K562 (cell line): ENCODE measurements around the gene KCTD13. TPM values are rescaled to one million over a fixed set of nuclear protein-coding genes. Genes with fewer than 3 reads are reported as not detected.

Experiments
- CEBPG ChIP-seq, 3 experiments: fragments of 200-800 bp in 1 of 3; sonication (Bioruptor generic) in 1 of 3; sonication (generic) in 1 of 3; formaldehyde crosslinking in 1 of 3; IDR thresholded peaks in 2 of 3; conservative IDR thresholded peaks in 1 of 3; 2 replicates each; pipeline versions ENCODE4 v1.6.1 to v1.8.0; 2016 to 2022; ENCODE audit warnings: missing compliant biosample characterization in 2 of 3, missing genetic modification characterization in 2 of 3, mild to moderate bottlenecking in 1 of 3, missing genetic modification reagents in 1 of 3
- CREBBP ChIP-seq: IDR thresholded peaks from one replicate; pipeline ENCODE4 v1.6.1; 2012; ENCODE audit warnings: low read depth, mild to moderate bottlenecking, control low read depth, inconsistent platforms, low read length
- CTBP1 ChIP-seq: fragments of 450-650 bp; IDR thresholded peaks from 2 replicates; pipeline ENCODE4 v1.6.1; 2016; ENCODE audit warnings: borderline replicate concordance
- FOXO4 ChIP-seq: fragments of 450-650 bp; formaldehyde crosslinking; IDR thresholded peaks from 2 replicates; pipeline ENCODE4 v1.4.0; 2020; ENCODE audit warnings: mild to moderate bottlenecking, moderate library complexity
- HOMEZ ChIP-seq: fragments of 250-450 bp; sonication (Bioruptor Pico); IDR thresholded peaks from 2 replicates; pipeline ENCODE4 v1.4.0; 2020; ENCODE audit warnings: mild to moderate bottlenecking, moderate library complexity
- MNT ChIP-seq, 2 experiments: fragments of 450-650 bp; conservative IDR thresholded peaks; 2 replicates each; pipeline ENCODE4 v1.6.1; 2017; ENCODE audit warnings: mild to moderate bottlenecking in 2 of 2, moderate library complexity in 2 of 2
- NFIX ChIP-seq: fragments of 250-450 bp; sonication (Bioruptor Pico); IDR thresholded peaks from 2 replicates; pipeline ENCODE4 v1.4.0; 2020; ENCODE audit warnings: low read depth, mild to moderate bottlenecking, moderate library complexity
- RFX7 ChIP-seq: fragments of 250-450 bp; sonication (Bioruptor Pico); IDR thresholded peaks from 2 replicates; pipeline ENCODE4 v1.5.1; 2021; ENCODE audit warnings: mild to moderate bottlenecking
- SIX5 ChIP-seq, 2 experiments: IDR thresholded peaks; 2 replicates each; pipeline ENCODE4 v1.6.1; 2011; ENCODE audit warnings: low read length in 2 of 2, borderline replicate concordance in 1 of 2, low read depth in 1 of 2, mild to moderate bottlenecking in 1 of 2, moderate library complexity in 1 of 2; ENCODE audit not compliant: insufficient read depth in 1 of 2
- SPI1 ChIP-seq: IDR thresholded peaks from 2 replicates; pipeline ENCODE4 v1.6.1; 2011; ENCODE audit warnings: low read depth, low read length, control low read depth, borderline replicate concordance
- TCF3 ChIP-seq: sonication (generic); formaldehyde crosslinking; IDR thresholded peaks from 2 replicates; pipeline ENCODE4 v1.4.0; 2020; ENCODE audit warnings: mild to moderate bottlenecking, missing genetic modification reagents
- ZEB2 ChIP-seq: fragments of 450-650 bp; IDR thresholded peaks from 2 replicates; pipeline ENCODE4 v1.6.1; 2016
- polyA plus RNA-seq, 8 experiments: library from polyadenylated mRNA; depleted of rRNA in 4 of 8; stranded (reverse) in 5 of 8; unstranded in 3 of 8; fragments of >200 nt; fragmentation: Nextera tagmentation in 2 of 8; fragmentation: Illumina TruSeq in 1 of 8; extraction: Ambion mirVana in 2 of 8; extraction: Trizol in 1 of 8; gene quantifications; 2 replicates each; pipeline versions ENCODE4 v1.2.1 to v1.2.3, GENCODE V29; 2011 to 2014; ENCODE audit warnings: inconsistent platforms in 1 of 8, missing spikeins in 1 of 8
- total RNA-seq, 7 experiments: library from RNA; depleted of rRNA in 6 of 7; stranded (reverse); fragments of >200 nt in 6 of 7; fragmentation: Illumina TruSeq in 2 of 7; extraction: Trizol in 2 of 7; gene quantifications; 2 replicates each; pipeline versions ENCODE4 v1.2.1 to v1.2.3, GENCODE V29; 2011 to 2021; ENCODE audit warnings: low replicate concordance in 1 of 7
- TF ChIP-seq, protein P1 (sequence below): sonication (generic); formaldehyde crosslinking; IDR thresholded peaks from 2 replicates; pipeline ENCODE4 v1.4.0; 2020; ENCODE audit warnings: mild to moderate bottlenecking, missing genetic modification reagents

KCTD13 gene
- total and polyA plus RNA-seq, 9 of the 15 experiments (the other 6 are each of a cell fraction or from before 2014, with no cell fraction given), result 1.0 to 20.6 (median 9.8) TPM

DNA sequence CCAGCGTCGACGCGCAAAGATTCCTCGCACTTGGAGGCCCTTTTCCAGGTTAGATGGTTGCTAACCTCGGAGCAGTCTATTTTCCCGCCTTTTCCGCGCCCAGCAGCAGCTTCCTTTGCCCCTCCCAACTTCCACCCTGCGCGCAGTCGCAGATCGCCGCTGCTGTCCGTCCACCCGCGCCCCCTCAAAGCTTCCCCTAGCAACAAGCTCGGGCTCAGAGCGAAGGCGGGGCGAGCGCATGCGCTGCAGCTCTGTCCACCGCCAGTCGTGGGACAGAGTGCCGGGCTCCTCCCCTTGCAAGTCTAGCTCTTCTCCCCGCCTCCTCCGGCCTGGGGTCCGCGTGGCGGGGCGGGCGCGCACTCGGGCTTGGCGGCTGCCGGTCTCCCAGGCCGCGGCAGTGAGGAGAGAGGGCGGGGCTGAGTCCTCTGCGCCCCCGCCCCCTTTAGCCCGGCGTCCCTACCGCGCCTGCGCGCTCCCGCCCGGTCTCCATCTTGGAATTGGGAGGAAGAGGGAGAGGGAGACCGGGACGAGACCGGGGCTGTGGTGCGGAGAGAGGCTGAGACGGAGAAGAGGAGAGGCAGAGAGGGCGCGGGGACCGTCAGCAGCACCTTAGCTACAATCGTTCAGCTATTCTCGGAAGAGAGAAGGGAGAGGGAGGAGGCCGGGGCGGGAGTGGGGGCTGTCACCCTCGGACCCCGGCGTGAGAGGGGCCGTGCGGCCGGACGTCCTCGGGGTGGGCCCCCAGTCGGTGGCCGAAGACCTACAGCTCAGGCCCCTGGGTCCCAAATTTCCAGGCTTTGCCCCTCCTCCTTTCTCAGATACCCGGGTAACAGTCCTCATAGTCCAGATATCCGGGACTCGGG, 47.6 kb upstream of the KCTD13 start, which contains the start of gene TAOK2 (continued):
- TF ChIP-seq HOMEZ (CRISPR knock-in tag) (no peak), SPI1 (peak; percentile 53; the same call in 1 of the 2 replicates), FOXO4 (CRISPR knock-in tag) (0 out of 2 replicates have a peak, but pooled peaks have one; percentile 29), CTBP1 (peak; percentile 78), MNT (conservative IDR thresholded peaks at IDR 0.05) (peak; percentile 84 to 90), CREBBP (no peak), TCF3 (CRISPR knock-in tag) (peak; percentile 22; the same call in 1 of the 2 replicates), SIX5 (IDR thresholded peaks at IDR 0.05; ENCODE audit: borderline replicate concordance in 1 of 2, insufficient read depth in 1 of 2, low read depth in 1 of 2, low read length in 2 of 2) (no peak), RFX7 (0 out of 2 replicates have a peak, but pooled peaks have one; percentile 34), NFIX (no peak), ZEB2 (no peak), CEBPG (CRISPR knock-in tag; IDR thresholded peaks at IDR 0.05) (no peak), CEBPG (tag; conservative IDR thresholded peaks at IDR 0.05 in 1 of 2, IDR thresholded peaks at IDR 0.05 in 1 of 2) (no peak)
- TF ChIP-seq, protein P1, sequence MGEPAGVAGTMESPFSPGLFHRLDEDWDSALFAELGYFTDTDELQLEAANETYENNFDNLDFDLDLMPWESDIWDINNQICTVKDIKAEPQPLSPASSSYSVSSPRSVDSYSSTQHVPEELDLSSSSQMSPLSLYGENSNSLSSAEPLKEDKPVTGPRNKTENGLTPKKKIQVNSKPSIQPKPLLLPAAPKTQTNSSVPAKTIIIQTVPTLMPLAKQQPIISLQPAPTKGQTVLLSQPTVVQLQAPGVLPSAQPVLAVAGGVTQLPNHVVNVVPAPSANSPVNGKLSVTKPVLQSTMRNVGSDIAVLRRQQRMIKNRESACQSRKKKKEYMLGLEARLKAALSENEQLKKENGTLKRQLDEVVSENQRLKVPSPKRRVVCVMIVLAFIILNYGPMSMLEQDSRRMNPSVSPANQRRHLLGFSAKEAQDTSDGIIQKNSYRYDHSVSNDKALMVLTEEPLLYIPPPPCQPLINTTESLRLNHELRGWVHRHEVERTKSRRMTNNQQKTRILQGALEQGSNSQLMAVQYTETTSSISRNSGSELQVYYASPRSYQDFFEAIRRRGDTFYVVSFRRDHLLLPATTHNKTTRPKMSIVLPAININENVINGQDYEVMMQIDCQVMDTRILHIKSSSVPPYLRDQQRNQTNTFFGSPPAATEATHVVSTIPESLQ (CRISPR knock-in tag), result peak; percentile 84
